ENCODE data around the gene INPP1. TPM values are rescaled to one million over a fixed set of nuclear protein-coding genes. Genes with fewer than 3 reads are reported as not detected.

INPP1 gene
- total and polyA plus RNA-seq, 7 donors, result 11.9 to 28.4 (median 17.1) TPM

DNA sequence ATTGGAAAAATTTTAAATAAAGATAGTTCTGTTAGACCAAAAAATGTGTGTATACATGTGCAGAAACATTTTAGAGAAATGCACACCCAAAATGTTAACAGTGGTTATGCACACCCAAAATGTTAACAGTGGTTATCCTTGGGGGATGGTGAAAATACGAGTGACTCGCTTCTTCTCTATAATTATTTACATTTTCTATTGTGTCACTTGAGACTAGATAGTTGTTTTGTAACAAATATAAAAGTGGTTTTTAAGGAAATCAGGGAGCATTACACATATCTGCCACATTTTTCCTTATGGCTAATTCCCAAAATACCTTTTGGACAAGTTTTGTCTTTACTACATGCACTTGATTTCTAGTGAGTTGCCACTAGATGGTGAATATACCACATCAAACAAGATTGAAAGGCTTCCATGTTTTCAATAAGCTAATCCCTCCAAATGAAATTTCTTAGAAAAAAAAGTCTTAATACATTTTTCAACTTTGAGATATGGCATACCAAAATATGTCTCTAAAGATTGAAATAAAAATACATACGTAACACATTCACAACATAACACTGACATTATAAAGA, 14.7 kb upstream of the INPP1 start:
- no peak for ATAC-seq
- DNase-seq, result no peak
- H3K36me3 ChIP-seq (ENCODE audit: insufficient read depth in 1 of 2, low read depth in 1 of 2), result no peaks in the 10 kb centered on the region
- 93 to 97% (median 95%) methylated on average over 3 of the region's 3 CpGs for WGBS, 3 donors
- H3K9me3 ChIP-seq, result no peaks in the 10 kb centered on the region
- TF ChIP-seq, protein P1, sequence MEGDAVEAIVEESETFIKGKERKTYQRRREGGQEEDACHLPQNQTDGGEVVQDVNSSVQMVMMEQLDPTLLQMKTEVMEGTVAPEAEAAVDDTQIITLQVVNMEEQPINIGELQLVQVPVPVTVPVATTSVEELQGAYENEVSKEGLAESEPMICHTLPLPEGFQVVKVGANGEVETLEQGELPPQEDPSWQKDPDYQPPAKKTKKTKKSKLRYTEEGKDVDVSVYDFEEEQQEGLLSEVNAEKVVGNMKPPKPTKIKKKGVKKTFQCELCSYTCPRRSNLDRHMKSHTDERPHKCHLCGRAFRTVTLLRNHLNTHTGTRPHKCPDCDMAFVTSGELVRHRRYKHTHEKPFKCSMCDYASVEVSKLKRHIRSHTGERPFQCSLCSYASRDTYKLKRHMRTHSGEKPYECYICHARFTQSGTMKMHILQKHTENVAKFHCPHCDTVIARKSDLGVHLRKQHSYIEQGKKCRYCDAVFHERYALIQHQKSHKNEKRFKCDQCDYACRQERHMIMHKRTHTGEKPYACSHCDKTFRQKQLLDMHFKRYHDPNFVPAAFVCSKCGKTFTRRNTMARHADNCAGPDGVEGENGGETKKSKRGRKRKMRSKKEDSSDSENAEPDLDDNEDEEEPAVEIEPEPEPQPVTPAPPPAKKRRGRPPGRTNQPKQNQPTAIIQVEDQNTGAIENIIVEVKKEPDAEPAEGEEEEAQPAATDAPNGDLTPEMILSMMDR (IDR thresholded peaks at IDR 0.05), result no peak
- intact Hi-C loops (cut with DNase I), result no loop called here
- no peak overlapping the region for H3K4me3 ChIP-seq
- H3K27me3 ChIP-seq (ENCODE audit: insufficient read depth in 3 of 3, low read length in 2 of 3), result peaks cover 0 to 3% (median 0%) of the 10 kb centered on the region in 3 donors
- H3K4me1 ChIP-seq, result no peaks in the 10 kb centered on the region
- no peak overlapping the region for H3K27ac ChIP-seq

DNA sequence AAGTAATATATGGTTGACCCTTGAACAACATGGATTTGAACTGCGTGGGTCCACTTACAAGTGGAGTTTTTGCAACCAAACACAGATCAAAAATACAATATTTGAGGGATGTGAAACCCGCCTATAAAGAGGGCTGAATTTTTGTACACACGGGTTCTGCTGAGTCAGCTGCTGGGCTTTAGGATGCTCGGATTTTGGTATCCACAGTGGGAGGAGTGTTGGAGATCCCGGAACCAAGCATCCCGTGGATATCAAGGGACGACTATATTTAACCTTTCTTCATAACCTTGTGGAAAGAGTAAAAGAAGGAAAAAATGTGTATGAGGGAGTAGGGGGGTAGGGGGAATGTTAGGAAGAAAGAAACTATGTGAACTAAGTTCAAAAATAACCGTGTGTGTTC, 10.0 kb upstream of the INPP1 start:
- WGBS, 3 donors, result 66 to 72% (median 70%) methylated on average over 8 of the region's 8 CpGs
- TF ChIP-seq, protein P1 (IDR thresholded peaks at IDR 0.05), result no peak
- ATAC-seq (no peak), DNase-seq (no peak)
- peaks cover 0 to 3% (median 0%) of the 10 kb centered on the region in 3 donors for H3K27me3 ChIP-seq (ENCODE audit: insufficient read depth in 3 of 3, low read length in 2 of 3)
- no peaks in the 10 kb centered on the region for H3K36me3 ChIP-seq (ENCODE audit: insufficient read depth in 1 of 2, low read depth in 1 of 2)
- H3K4me1 ChIP-seq, result peaks cover 4% of the 10 kb centered on the region
- no peak overlapping the region for H3K4me3 ChIP-seq
- H3K9me3 ChIP-seq, result no peaks in the 10 kb centered on the region
- intact Hi-C loops (cut with DNase I), result no loop called here
- no peak overlapping the region for H3K27ac ChIP-seq

DNA sequence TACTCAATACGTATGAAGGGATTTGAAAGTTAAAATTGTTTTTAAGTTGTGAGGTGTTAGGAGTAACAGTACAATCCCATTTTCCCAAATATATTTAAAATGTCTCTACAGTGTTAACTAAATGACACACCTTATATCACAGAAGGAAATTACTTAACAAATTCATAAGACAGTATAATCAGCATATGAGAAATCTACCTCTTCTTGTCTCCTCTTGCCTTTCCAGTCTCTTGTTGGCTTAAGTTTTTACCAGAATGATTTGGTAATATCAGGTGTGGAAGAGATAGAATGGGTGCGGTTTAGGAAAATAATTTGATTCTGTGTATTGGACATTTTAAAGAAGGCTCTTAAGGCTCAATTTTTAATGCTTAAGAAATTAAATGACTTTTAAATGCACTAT, 9.5 kb upstream of the INPP1 start:
- H3K4me3 ChIP-seq, result no peak overlapping the region
- peaks cover 0 to 3% (median 0%) of the 10 kb centered on the region in 3 donors for H3K27me3 ChIP-seq (ENCODE audit: insufficient read depth in 3 of 3, low read length in 2 of 3)
- H3K36me3 ChIP-seq (ENCODE audit: insufficient read depth in 1 of 2, low read depth in 1 of 2), result no peaks in the 10 kb centered on the region
- WGBS, 3 donors, result 92 to 96% (median 94%) methylated on average over 2 of the region's 2 CpGs
- H3K4me1 ChIP-seq, result peaks cover 4% of the 10 kb centered on the region
- H3K27ac ChIP-seq, result no peak overlapping the region
- no peak for DNase-seq
- H3K9me3 ChIP-seq, result no peaks in the 10 kb centered on the region
- intact Hi-C loops (cut with DNase I), result no loop called here
- TF ChIP-seq, protein P1 (IDR thresholded peaks at IDR 0.05), result no peak
- ATAC-seq, result no peak

DNA sequence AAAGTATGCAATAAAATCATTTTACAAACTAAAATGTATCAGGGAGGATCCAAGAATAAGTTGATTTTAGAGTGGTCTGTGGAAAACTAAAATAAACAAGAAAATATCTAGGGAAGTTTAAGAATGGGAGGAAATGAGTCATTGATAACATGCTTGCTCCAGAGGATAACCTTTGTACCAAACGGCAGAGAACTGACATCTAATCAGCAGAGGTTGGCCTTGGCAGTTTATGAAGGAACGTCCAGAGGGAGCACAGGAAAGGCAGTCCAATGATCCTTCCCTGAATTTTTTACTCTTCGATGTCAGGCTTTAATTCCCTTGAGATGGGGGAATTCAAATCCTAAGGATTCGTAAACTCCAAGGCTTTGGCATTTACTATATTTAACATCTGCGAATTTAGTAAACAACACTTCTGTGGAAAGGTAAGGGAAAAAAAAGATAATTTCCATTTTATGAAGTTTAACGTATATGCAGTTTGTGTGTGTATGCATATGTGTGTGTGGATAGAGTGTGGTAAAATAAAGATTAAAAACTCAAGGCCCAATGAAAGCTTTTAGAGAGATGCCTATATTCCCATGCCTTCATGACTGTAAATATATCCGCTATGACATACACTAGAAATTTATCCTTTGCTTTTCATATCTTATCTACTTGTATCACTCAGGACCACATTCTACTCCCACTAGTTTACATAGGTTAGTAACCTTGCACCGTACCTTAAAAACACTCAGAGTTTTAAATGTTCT, 8.7 kb upstream of the INPP1 start:
- peaks cover 4% of the 10 kb centered on the region for H3K4me1 ChIP-seq
- no peak overlapping the region for H3K4me3 ChIP-seq
- TF ChIP-seq, protein P1 (IDR thresholded peaks at IDR 0.05), result no peak
- H3K27ac ChIP-seq, result peak overlapping the region; percentile 6
- DNase-seq (no peak), ATAC-seq (peak in 1 of 4 donors; percentile 44)
- intact Hi-C loops (cut with DNase I), result no loop called here
- peaks cover 0 to 3% (median 0%) of the 10 kb centered on the region in 3 donors for H3K27me3 ChIP-seq (ENCODE audit: insufficient read depth in 3 of 3, low read length in 2 of 3)
- no peaks in the 10 kb centered on the region for H3K36me3 ChIP-seq (ENCODE audit: insufficient read depth in 1 of 2, low read depth in 1 of 2)
- WGBS, 3 donors, result 60 to 64% (median 61%) methylated on average over 8 of the region's 8 CpGs
- no peaks in the 10 kb centered on the region for H3K9me3 ChIP-seq

Measured in psoas muscle (tissue), 8 donors.